Measurements from ENCODE around the gene RTN4RL2. TPM values are rescaled to one million over a fixed set of nuclear protein-coding genes. Genes with fewer than 3 reads are reported as not detected.

The RTN4RL2 gene
- total and polyA plus RNA-seq, 2 donors (not counting 3 experiments of a cell fraction or from before 2014, with no cell fraction given): 0.35 to 1.3 TPM

GRCh38 chr11:57475671-57476046 is 15.3 kb downstream of the RTN4RL2 start:
- Histone ChIP-seq H3K27ac (ENCODE audit: insufficient read depth, low read depth, low read length) (no peak overlapping the region), H3K4me2 (ENCODE audit: insufficient read depth, low read length) (no peak overlapping the region), H3K4me3 (replicated peaks in 1 of 3; ENCODE audit: insufficient read depth in 1 of 3, low read depth in 1 of 3, low read length in 3 of 3) (no peak overlapping the region), H3K9ac (replicated peaks; ENCODE audit: extremely low read depth, insufficient read depth, low read length) (no peak overlapping the region), H3K4me1 (ENCODE audit: control insufficient read depth, extremely low read depth, insufficient read depth, low read length) (peaks cover 7% of the 10 kb centered on the region), H3K9me1 (replicated peaks; ENCODE audit: control insufficient read depth, extremely low read depth, insufficient read depth, low read length) (no peaks in the 10 kb centered on the region), H3K79me2 (ENCODE audit: control insufficient read depth, insufficient read depth, low read length) (no peaks in the 10 kb centered on the region), H2AFZ (ENCODE audit: low read depth, low read length) (no peak overlapping the region), H4K20me1 (replicated peaks; ENCODE audit: control insufficient read depth, extremely low read depth, insufficient read depth, low read length) (no peaks in the 10 kb centered on the region), H3K9me3 (replicated peaks; ENCODE audit: control insufficient read depth, insufficient read depth, low read length) (no peaks in the 10 kb centered on the region), H3K27me3 (ENCODE audit: control insufficient read depth in 2 of 2, insufficient read depth in 2 of 2, low read length in 2 of 2) (peaks cover 5 to 27% of the 10 kb centered on the region in 2 experiments), H3K36me3 (ENCODE audit: control insufficient read depth in 2 of 2, extremely low read depth in 1 of 2, insufficient read depth in 2 of 2, low read length in 2 of 2) (no peaks in the 10 kb centered on the region)
- BruUV-seq (replicated peaks): no TSS peak
- ChIA-PET POLR2A (no interaction called here), CTCF (interaction anchor here (1.0 to 9.9 kb wide), 9 partner anchors 9 to 169 kb away, joined by 3 to 152 read pairs (median 6); partner anchors contain the start of gene RTN4RL2)
- FAIRE-seq: no peak
- TF ChIP-seq EZH2 (IDR thresholded peaks at IDR 0.05; ENCODE audit: borderline replicate concordance, low read depth, low read length, severe bottlenecking) (no peak), MAX (IDR thresholded peaks at IDR 0.05; ENCODE audit: insufficient read depth, insufficient read length) (no peak), POLR2AphosphoS5 (IDR thresholded peaks at IDR 0.05; ENCODE audit: insufficient read depth, low read depth, low read length) (no peak), GATA2 (IDR thresholded peaks at IDR 0.05; ENCODE audit: insufficient read depth, insufficient read length, low read depth, low read length) (no peak), POLR2A (IDR thresholded peaks at IDR 0.05; ENCODE audit: low read depth, low read length) (no peak)
- TF ChIP-seq, protein P1, sequence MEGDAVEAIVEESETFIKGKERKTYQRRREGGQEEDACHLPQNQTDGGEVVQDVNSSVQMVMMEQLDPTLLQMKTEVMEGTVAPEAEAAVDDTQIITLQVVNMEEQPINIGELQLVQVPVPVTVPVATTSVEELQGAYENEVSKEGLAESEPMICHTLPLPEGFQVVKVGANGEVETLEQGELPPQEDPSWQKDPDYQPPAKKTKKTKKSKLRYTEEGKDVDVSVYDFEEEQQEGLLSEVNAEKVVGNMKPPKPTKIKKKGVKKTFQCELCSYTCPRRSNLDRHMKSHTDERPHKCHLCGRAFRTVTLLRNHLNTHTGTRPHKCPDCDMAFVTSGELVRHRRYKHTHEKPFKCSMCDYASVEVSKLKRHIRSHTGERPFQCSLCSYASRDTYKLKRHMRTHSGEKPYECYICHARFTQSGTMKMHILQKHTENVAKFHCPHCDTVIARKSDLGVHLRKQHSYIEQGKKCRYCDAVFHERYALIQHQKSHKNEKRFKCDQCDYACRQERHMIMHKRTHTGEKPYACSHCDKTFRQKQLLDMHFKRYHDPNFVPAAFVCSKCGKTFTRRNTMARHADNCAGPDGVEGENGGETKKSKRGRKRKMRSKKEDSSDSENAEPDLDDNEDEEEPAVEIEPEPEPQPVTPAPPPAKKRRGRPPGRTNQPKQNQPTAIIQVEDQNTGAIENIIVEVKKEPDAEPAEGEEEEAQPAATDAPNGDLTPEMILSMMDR (IDR thresholded peaks at IDR 0.05; ENCODE audit: extremely low read depth in 1 of 2, insufficient read depth in 1 of 2, low read depth in 1 of 2, low read length in 2 of 2): no peak
- intact Hi-C loops (cut with micrococcal nuclease) (no loop called here), dilution Hi-C loops (cut with MboI; ENCODE audit: extremely low pct_ligation_motif_present, low sequenced_read_pairs) (no loop called here)
- no peak for DNase-seq (ENCODE audit: low read depth, low spot score)

Data from endothelial cell of umbilical vein (primary cell).